ENCODE measurements around the gene TRIM45.

- TF ChIP-seq CTCF (IDR thresholded peaks at IDR 0.05) (peak in 2 of 7 experiments; percentile 13 to 18), POLR2AphosphoS5 (IDR thresholded peaks at IDR 0.05) (no peak)
Observed at GRCh38 chr1:117122330-117123025, 929 bp upstream of the TRIM45 start.

Data from stomach (tissue), 4 donors.